Sciatic nerve (tissue), 2 donors: Measurements from ENCODE around the gene CDX4. TPM values are rescaled to one million over a fixed set of nuclear protein-coding genes. Genes with fewer than 3 reads are reported as not detected.
"Not testable (repeated sequence)": the region's sequence is repeated elsewhere in the genome, so short reads cannot be mapped to it uniquely, and the experiment has no call there.

Experiments
- ATAC-seq: fragments of 200-7000 bp; cut with Tn5 transposase; one replicate; pipeline ENCODE4 v1.9.1; 2020; ENCODE audit warnings: mild to moderate bottlenecking, moderate library complexity
- DNase-seq: peaks from one replicate; pipeline ENCODE4 v3.0.0-alpha.2; 2020; ENCODE audit warnings: low spot score
- intact Hi-C: fragments of 100-400 bp; cut with DNase I; formaldehyde crosslinking; loops from one replicate; pipeline ENCODE4 v1.14.2; 2022
- total RNA-seq: library from RNA; stranded (reverse); fragmentation: NEBNext Ultra II Directional; extraction: Animal tissue kit (Norgen Biotek cat#: 25700); gene quantifications from one replicate; pipeline ENCODE4 v1.2.1, GENCODE V29; 2021
- donor health status: DM: no; HTN: no; CAD: no.
- donor health status: DM: no; HTN: no; CAD: no.

The CDX4 gene, protein sequence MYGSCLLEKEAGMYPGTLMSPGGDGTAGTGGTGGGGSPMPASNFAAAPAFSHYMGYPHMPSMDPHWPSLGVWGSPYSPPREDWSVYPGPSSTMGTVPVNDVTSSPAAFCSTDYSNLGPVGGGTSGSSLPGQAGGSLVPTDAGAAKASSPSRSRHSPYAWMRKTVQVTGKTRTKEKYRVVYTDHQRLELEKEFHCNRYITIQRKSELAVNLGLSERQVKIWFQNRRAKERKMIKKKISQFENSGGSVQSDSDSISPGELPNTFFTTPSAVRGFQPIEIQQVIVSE
- not detected for total RNA-seq

DNA sequence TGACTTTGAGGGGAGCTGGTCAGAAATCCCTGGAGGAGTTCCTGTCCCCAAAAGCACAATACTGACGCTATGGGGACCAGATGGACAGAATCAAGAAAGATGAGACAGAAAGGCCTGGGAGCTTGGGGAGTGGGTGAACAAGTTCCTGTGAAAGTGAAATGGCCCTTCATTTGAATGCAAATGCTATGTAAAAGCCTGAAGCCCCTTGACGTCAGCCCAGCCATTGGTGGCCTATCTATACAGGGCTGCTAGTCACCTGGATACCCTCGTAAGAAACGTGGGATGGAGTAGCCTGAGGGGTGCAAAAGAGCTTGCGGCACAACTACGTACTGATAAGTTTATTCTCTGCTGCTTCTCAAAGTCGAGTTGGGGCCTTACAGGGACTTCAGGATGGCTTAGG, at the start of gene CDX4:
Gene CDX4 (plus strand): TSS at position 223 of the 400 bp plus-strand sequence. CDS start 201 bp downstream, outside the sequence.
- no peak for DNase-seq
- ATAC-seq, result no peak
- intact Hi-C loops, result no loop called here

DNA sequence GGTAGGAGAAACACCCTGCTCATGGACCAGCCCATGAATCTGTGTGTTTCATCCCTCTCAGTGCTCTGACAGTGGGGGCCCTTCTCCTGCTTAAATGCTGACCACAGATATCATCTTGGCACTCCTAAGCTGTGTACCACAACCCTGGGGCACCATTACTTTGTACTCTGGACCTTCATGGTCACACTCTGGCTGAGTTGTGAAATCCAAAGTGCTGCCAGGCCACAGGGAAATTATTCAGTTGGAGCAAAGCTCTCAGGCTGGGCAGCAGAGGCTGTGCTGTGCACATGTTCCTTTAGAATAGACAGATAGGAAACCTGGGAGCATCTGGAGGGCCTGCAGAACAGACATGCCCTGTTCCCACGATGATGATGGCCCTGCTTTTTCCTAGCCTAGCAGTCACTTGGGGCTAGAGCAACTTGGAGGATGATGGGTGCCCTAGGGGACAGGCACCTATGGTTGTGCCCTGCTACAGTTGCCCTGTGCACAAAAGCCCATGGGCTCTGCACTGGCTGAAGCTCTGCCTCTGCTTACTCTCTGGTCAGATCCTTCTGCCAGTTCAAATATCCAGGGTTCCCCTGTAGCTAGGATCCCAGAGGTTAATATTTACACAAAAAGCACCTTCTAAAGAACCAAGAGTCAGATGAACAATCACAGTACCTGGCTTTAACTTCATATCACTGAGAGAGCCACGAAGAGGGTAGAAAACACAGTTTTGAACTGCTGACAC, 48.5 kb upstream of the CDX4 start:
- intact Hi-C loops, result no loop called here
- ATAC-seq (no peak), DNase-seq (no peak)

DNA sequence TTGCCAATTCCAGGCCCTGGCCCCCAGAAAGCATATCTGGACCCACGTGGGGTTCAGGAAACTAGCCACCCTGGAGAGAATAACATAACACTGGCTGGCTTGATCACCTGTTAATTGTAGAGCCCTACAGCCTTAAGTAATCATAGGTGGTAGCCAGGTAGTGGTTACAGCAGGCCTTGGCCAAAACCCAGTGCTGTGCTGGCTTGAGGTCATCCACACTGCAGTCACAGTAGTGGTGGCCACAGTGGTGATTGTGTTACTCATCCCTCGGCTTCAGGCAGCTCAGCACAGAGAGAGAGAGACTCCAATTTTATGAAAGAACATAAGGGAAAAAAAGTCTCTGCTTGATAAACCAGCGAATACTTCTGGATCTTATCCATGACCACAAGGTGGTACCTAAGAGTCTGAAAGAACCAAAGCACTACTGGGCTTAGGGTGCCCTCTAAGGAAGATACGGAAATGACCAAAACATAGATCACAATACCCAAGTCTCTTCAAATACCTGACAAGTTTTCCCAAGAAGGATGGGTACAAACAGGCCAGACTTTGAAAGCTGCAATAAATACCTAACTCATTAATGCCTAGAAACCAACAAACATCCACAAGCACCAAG, 46.6 kb upstream of the CDX4 start:
- intact Hi-C loops, result no loop called here
- ATAC-seq (no peak), DNase-seq (no peak)

DNA sequence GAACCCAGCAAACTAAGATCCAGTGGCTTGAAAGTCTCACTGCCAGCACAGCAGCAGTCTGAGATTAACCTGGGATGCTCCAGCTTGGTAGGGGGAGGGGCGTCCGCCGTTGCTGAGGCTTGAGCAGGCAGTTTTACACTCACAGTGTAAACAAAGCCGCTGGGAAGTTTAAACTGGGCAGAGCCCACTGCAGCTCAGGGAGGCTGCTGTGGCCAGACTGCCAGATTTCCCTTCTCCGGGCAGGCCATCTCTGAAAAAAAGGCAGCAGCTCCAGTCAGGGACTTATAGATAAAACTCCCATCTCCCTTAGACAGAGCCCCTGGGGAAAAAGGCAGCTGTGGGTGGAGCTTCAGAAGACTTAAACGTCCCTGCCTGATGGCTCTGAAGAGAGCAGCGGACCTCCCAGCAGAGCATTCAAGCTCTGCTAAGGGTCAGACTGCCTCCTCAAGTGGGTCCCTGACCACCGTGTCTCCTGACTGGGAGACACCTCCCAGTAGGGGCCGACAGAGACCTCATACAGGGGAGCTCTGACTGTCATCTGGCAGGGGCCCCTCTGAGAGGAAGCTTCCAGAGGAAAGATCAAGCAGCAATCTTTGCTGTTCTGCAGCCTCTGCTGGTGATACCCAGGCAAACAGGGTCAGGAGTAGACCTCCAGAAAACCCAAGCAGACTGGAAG, 45.1 kb upstream of the CDX4 start:
- ATAC-seq, result no peak
- no peak for DNase-seq
- intact Hi-C loops, result no loop called here

DNA sequence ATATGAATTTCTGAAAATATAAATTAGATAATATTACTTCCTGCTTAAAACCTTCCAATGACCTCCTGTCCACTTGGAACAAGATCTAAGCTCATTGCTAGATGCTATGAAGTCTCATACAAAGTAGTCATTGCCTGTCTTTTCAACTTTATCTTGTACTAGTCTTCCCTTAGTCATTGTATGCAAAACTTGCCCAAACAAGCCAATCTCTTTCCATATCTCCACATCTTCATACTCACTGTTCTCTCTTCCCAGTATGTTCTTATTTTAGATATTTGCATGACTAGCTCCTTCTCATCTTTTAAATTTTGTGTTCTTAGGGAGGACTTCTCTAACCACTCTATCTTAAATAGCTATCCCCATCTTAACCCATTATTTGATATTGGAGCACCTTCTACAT, 33.9 kb upstream of the CDX4 start:
- intact Hi-C loops, result no loop called here
- no peak for ATAC-seq
- no peak for DNase-seq

DNA sequence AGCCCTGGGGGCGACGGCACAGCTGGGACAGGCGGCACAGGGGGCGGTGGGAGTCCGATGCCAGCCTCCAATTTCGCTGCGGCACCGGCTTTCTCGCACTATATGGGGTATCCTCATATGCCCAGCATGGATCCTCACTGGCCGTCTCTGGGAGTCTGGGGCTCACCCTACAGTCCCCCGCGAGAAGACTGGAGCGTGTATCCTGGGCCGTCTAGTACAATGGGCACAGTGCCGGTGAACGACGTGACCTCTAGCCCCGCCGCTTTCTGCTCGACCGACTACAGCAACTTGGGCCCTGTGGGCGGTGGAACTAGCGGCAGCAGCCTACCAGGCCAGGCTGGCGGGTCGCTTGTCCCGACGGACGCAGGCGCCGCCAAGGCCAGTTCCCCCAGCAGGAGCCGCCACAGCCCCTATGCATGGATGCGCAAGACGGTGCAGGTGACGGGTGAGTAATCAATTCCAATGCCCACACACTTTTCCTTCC, 500 bp downstream of the CDX4 start:
- intact Hi-C loops, result no loop called here
- no peak for ATAC-seq
- no peak for DNase-seq

DNA sequence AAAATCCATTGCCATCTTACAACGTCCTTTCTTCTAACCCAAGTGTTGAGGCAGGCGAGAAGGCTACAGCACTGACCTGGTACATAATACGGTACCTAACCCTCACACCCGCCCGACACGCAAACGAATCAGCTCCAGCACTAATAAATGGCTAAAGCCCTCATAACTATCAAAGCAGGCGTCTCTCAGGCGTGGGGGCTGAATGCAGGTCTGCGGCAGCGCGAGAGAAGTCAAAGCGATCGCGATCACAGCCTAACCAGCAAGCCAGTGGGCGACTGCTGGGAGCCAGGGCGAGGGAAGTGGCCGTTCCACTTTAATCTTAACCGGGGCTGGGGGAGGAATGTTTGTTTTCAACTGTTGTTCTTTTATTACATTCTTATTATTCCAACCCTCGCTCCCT, 1.5 kb downstream of the CDX4 start:
- ATAC-seq, result no peak
- intact Hi-C loops, result no loop called here
- DNase-seq, result no peak

DNA sequence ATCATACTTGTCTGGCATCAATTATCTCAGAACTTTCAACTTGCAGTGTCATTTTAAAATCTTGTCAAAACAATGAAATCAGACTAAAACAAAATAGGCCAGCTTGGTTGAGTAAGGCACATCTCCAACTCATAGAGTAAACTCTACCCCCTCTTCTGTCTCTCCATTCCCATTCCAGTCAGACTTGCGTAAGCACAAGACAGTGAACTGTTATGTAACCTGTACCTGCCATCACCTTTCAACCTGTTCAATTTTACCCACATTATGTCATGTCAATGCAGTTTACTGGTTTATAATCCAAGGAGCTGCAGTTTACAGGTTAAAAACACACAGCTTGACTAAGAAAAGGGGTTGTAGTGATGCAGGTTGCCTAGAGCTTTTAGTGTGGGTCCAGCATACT, 8.3 kb downstream of the CDX4 start:
- DNase-seq (no peak), ATAC-seq (no peak)
- intact Hi-C loops, result no loop called here

DNA sequence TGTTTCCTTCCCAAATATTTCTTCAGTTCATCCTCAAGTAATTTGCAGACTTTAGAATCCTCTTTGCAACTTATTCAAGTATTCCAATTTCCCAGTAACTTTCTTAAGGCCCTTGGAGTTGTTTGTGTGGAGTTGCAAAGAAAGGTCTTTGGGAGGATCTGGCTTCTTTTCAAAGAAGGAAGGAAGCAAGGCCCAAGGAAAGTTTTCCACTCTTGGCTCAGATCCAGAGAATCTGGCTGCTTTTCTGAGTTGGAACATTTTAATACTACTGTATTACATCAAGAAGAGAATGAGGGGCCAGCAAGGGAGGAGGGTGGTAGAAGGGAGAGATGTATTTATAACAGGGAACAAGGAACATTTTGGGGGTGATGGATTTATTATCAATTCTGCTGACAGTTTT, 10.5 kb downstream of the CDX4 start:
- DNase-seq (no peak), ATAC-seq (no peak)
- intact Hi-C loops, result no loop called here

DNA sequence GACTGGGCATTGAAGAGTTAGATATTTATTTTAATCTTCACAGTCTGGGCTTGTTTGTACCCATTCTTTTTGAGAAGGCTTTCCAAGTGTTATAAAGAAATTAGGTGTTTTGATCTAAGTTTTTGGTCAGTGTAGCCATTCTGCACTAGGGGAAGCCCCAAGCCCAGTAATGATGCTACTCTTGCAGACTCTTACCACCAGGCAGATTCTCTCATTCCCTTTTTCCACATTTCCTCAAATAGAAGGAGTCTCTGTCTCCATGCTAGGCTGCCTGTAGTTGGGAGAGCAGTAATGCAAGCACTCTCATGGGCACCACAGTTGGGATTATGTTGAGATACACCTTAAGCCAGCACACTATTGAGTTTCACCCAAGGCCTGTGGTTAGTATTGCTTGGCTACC, 21.5 kb downstream of the CDX4 start:
- ATAC-seq (no peak), DNase-seq (no peak)
- intact Hi-C loops, result no loop called here

DNA sequence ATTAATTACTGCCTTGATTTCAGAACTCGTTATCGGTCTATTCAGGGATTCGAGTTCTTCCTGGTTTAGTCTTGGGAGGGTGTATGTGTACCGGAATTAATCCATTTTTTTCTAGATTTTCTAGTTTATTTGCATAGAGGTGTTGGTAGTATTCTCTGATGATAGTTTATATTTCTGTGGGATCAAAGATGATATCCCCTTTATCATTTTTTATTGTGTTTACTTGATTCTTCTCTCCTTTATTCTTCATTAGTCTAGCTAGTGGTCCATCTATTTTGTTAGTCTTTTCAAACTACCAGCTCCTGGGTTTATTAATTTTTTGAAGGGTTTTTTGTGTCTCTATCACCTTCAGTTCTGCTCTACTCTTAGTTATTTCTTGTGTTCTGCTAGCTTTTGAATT, 32.1 kb downstream of the CDX4 start:
- ATAC-seq, result no peak
- intact Hi-C loops, result no loop called here
- DNase-seq, result no peak

DNA sequence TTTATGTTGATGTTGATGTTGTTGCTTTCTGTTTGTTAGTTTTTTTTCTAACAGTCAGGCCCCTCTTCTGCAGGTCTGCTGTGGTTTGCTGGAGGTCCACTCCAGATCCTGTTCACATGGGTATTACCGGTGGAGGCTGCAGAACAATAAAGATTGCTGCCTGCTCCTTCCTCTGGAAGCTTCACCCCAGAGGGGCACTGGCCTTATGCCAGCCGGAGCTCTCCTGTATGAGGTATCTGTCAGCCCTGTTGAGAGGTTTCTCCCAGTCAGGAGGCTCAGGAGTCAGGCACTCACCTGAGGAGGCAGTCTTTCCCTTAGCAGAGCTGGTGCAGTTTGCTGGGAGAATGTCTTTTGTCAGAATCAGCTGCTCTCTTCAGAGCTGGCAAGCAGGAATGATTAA, 34.7 kb downstream of the CDX4 start:
- ATAC-seq, result no peak
- no peak for DNase-seq
- intact Hi-C loops, result no loop called here

DNA sequence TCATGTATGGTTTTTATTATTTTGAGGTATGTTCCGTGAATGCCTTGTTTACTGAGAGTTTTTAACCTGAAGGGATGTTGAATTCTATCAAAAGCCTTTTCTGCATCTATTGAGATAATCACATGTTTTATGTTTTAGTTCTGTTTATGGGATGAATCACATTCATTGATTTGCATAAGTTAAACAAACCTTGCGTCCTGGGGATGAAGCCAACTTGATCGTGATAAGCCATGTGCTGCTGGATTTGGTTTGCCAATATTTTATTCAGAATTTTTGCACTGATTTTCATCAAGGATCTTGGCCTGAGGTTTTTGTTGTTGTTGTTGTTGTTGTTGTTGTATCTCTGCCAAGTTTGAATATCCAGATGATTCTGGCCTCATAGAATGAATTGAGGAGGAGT, 43.8 kb downstream of the CDX4 start:
- no peak for ATAC-seq
- intact Hi-C loops, result no loop called here
- no peak for DNase-seq

DNA sequence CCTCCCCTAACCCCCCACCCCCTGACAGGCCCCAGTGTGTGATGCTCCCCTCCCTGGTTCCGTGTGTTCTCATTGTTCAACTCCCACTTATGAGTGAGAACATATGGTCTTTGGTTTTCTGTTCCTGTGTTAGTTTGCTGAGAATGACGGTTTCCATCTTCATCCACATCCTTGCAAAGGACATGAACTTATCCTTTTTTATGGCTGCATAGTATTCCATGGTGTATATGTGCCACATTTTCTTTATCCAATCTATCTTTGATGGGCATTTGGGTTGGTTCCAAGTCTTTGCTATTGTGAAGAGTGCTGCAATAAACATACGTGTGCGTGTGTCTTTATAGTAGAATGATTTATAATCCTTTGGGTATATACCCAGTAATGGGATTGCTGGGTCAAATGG, 45.3 kb downstream of the CDX4 start:
- DNase-seq, intact Hi-C loops, ATAC-seq: not testable (repeated sequence)

Other genes starting within 250 kb of the CDX4 start
- gene NAP1L2, start 232.2 kb upstream of the CDX4 start, total RNA-seq, result 7.9 TPM
- 12.5 TPM for gene CHIC1, start 116.1 kb downstream of the CDX4 start, total RNA-seq